HL-60/S4 (cell line): Measurements from ENCODE around the gene PANK3.
"Not testable (repeated sequence)": the region's sequence is repeated elsewhere in the genome, so short reads cannot be mapped to it uniquely, and the experiment has no call there.

Experiments
- in situ Hi-C: fragments of 300-500 bp; cut with MboI; formaldehyde crosslinking; loops from 2 replicates; pipeline ENCODE4 v1.14.3; 2022; ENCODE audit warnings: low sequenced_read_pairs

The PANK3 gene

DNA sequence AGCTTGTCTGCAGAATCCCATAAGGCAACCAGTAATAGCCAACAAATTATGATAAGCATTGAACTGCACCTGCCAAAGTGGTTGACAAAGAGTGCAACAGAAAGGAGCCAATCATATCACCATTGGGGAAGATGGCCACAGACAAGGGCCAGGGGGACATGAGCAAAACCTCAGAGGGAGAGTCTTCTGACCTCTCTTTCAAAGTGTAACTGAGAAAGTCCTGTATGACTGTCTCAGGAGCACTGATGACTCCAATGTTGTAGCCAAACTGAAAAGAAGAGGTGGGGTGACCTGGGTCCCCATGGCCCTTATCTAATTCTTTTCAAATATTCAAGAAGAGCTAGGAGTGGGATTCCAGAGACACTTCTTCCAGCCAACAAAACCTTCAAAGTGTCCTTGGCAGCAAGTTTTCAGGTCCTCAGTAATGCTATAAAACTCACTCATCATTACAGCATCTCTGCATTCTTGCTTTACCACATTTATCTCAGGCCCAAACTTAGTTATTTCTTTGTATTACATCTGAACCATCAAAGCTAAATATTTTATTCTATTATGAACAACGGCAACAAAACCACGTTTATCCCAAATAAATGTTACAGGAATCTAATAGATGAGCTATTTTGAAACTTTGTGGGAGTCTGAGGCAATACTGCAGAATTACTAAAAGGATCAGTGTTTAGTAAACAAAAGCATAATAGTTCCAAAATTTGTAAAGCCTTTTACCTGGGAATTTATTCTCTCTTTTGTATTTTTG lies 25.6 kb downstream of the PANK3 start:
- in situ Hi-C loops, result no loop called here

DNA sequence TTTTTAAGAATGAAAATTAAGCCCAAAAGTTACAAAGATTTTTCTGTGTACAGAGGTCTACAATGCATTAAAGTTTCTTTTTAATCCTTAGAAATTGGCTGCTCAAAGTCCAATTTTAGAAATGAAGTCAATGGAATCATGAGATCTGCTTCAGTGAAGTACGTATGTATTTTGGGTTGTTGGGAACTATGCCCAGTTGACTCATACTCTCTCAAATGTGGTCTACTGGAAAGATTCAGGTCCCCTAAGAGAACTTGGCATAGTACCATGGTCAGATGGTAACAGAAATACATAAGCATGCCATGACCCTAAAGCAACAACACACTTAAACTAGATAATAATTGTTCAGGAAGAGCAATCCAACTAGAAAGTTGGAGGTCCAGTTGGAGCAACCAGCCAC lies 27.0 kb downstream of the PANK3 start:
- in situ Hi-C loops, result no loop called here

DNA sequence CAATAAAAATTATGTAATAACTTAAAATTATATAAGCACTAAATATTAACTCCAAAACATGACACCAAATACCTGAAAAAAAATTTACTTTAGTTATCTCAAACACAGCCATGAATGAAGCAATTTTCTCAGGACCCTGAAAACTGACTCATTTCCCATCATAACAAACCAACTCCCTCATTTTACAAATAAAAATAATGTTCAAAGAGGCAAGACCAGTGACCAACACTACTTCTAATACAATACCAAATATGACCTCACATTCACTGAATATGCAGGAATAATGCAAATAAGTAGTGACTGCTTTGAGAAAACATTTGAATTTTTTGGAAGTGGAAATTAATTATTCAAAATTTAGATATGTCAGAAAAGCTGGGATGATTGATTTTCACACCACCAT lies 28.5 kb downstream of the PANK3 start:
- in situ Hi-C loops, result no loop called here

DNA sequence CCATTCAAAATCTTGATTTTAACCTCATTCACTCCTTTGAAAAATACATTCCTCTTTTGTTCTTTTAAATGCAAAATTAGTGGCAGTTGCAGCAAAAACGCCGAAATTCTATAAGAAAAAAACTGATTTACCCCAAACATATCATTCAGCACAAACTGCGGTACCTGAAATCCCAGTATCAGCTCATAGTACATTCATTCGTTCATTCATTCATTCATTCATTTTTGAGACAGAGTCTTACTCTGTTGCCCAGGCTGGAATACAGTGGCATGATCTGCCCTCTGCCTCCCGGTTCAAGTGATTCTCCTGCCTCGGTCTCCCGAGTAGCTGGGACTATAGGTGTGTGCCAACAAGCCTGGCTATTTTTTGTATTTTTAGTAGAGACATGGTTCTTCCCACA lies 29.6 kb downstream of the PANK3 start:
- in situ Hi-C loops, result no loop called here

DNA sequence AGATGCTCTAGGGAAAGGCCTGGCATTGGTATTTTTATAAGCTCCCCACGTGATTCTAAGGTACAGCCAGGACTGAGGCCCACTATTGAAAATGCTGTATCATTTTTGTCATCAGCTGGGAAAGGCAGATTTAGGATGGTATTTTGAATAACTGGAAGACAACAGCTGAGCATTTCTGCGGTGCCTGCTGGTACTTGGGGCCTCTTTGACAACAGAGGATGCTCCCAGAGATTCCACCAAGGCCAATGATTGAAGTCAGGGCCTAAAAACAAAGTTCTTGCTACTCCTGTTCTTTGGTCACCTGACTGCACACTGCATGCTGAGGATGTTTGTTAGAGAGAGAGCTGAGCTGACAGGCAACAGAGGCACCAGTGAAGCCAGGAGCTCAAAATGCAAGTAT lies 42.0 kb downstream of the PANK3 start:
- in situ Hi-C loops, result no loop called here

DNA sequence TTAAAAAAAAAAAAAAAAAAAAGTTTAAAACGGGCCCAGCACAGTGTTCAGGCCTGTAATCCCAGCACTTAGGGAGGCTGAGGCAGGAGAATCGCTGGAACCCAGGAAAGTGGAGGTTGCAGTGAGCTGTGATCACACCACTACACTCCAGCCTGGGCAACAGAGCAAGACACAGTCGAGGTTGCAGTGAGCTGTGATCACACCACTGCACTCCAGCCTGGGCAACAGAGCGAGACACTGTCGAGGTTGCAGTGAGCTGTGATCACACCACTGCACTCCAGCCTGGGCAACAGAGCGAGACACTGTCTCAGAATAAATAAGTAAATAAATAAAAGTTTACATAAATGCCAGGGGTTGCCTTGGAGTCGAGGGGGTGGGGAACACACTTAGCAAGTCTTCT lies 44.8 kb downstream of the PANK3 start:
- in situ Hi-C loops, result not testable (repeated sequence)

DNA sequence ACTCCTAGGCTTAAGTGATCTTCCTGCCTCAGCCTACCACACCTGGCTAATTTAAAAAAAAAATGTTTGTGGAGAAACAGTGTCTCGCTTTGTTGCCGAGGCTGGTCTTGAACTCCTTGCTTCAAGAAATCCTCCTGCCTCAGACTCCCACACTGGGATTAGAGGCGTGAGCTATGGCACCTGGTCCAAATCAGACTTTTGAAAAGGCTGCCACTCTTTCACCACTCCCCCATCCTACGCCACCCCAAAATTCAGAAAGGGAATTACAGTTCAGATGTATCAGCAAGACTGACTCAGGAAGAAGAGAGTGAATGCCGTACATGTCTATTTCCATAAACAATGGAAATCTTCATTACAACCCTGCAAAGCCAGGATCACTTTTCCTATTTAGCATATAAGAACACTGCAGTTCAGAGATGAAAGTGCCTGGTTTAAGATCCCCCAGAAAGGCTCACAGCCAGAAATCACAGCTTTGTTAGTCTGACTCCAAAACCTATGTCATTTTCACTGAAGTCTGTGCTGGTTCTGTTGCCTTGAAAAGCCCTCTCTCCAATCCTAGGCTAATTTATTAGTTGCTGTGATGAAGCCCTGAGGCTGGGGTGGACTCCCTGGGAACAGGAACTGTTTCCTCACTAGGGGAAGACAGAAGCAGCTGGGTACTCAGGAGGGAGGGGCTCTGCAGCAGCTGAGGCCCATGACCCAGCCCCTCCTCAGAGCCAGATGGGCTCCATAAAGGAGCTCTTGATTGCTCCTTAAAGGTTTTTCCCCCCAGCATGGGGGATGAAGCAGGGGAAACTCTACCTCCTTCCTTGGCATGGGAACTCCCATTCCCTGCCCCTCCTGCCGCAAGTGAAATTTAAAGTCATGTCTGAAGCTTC lies 46.9 kb downstream of the PANK3 start:
- in situ Hi-C loops, result no loop called here

DNA sequence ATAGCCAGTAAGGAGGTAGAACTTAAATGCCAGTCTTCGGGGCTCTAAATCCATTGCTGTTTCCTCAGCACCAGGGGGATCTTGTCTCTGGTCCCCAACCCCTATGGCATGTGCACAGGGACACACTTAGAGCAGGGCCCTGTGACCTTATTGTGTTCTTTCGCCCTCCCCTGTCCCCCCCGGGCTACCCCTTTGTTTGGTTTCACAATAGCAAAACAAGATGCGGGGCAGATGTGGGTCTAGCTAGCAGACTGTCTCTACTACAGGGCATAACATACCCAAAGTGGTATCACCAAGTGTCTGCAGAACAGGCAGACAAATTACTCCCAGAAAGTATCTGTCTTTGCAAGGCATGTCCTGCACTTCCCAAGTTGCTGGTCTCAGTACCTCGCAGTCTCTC lies 48.0 kb downstream of the PANK3 start:
- in situ Hi-C loops, result no loop called here

DNA sequence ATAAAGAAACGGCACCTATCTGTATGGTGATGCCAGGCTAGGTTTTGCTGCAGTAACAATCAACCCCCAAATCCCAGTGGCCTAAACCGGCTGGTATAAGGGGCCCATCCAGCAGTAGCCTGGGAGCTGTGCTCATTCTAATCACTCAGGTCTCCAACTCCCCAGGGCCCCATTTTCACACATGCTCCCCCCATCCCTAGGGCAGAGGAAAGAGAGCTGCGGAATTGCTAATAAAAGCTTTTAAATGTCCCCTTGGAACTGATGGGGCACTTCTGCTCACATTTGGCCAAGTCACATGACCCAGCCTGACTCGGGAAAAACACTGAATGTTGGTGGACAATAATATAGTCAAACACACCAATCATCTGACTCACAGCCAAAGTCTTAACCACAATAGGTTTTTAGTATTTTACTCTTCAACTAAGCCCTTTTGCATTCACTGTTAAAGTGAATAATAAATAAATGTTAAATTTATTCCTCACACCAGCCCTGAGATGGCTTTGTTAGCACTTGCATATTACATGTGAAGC lies 48.5 kb downstream of the PANK3 start:
- in situ Hi-C loops, result no loop called here

DNA sequence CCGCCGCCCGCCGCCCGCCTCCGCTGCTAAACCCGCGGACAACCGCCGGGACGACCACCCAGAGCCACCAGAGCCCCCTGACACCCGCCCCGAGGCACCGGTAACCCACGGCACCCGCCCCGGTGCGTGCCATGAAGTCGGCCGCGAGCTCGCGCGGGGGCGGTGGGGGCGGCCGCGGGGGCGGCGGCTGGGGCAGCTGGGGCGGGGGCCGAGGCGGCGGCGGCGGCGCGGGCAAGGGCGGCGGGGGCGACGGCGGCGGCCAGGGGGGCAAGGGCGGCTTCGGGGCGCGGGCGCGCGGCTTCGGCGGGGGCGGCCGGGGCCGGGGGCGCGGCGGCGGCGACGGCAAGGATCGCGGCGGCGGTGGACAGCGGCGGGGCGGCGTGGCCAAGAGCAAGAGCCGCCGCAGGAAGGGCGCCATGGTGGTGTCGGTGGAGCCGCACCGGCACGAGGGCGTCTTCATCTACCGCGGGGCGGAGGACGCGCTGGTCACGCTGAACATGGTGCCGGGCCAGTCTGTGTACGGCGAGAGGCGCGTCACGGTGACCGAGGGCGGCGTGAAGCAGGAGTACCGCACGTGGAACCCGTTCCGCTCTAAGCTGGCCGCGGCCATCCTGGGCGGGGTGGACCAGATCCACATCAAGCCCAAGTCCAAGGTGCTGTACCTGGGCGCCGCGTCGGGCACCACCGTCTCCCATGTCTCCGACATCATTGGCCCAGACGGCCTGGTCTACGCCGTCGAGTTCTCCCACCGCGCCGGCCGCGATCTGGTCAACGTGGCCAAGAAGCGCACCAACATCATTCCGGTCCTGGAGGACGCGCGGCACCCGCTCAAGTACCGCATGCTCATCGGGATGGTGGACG lies 49.6 kb downstream of the PANK3 start:
- in situ Hi-C loops, result no loop called here

DNA sequence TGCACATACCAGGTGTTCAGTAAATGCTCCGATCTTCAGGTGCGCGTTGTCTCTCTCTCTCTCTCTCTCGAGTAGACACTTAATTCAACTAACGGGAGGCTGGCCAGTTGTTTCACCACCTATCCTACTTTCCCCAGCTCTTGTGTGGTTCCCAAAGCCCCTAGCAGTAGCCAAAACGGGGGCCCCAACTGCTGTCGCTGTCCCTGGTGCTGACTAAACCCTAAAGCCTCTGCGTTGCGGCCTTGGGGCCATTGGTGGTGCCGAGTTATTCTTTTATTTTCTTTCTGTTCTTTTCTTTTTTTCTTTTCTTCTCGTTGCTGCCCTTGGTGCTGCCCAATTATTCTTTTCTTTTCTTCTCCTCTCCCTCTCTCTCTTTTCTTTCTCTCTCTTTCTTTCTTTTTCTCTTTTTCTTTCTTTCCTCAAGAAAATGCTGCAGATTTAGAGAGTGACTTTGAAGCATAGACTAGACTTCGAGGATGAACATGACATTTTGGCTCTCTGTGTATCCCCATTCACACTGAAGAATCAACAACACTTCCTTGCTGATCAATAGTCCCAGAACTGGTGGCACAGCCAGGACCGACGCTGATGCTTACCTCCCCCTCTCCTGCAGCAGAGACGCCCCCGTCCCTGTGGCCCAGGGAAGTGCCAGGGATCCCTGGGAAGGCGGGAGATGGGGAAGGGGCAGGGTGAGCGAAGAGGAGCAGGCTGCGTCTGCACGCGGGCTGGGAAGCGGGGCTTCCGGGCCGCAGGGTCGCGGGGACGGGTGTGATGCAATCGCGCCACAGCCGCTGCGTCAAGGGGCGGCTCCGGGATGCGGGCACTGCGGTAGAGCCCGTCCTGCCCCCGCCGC lies 50.4 kb downstream of the PANK3 start, which contains the start of gene FBLL1:
TSS of gene FBLL1 (plus strand) at position 785 of the 853 bp plus-strand sequence. CDS start 200 bp downstream, outside the sequence.
- in situ Hi-C loops, result no loop called here

DNA sequence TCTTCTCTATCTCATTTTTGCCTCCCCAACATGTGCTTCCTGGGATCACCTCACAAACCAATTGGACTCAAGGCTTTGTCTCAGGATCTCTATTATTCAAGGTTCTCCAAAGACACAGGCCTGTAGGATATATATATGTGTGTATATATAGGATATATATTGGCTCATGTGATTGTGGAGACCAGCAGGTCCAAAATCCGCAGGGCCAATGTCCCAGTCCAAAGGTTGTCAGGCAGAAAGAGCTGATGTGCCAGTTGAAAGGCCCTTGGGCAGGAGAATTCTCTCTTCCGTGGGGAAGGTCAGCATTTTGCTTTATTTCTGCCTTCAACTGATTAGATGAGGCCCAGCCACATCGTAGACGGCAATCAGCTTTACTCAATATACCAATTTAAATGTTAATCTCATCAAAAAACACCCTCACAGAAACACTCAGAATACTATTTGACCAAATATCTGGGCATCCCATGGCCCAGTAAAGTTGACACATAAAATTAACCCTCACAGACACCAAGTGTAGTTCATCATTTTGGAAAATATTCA lies 51.3 kb downstream of the PANK3 start:
- in situ Hi-C loops, result no loop called here

DNA sequence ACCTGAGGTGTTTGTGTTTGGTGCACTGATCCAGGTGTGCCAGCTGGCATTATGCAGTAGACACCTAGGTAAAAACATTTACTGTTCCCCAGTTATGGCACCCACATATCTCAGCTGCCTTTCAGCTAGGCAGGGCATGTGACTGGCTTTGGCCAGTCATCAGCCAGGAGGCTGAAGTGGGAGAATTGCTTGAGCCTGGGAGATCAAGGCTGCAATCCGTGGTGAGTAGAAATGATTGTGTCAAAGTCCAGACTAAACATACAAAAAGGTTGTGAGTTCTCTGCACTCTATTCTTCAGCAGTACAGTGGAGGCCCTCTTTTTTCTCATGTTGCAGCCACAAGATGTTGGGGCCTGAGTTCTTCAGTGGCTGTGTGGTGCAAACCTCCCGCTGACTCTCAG lies 53.3 kb downstream of the PANK3 start:
- in situ Hi-C loops, result no loop called here

DNA sequence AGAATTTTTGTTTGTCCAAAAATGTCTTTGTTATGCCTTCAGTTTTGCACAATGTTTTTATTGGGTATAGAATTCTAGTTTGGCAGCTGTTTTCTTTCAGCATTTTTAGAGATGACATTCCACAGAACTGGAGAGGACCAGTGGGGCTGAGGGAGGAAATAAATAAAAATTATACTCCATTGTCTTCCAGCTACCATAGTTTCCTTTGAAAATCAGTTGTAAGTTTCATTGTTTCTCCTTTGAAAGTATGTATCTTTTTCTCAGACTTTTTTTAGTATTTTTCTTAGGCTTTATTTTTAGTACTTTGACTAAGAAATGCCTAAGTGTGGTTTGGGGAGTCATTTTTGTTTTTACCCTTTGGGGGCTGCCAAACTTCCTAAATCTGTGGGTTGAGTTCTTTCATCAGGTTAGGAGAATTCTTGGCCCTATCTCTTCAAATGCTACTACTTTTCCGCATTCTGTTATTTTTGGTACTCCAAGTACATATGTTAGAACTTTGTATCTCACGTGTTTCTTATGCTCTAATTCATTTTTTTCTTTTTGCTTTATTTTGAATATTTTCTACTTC lies 65.2 kb downstream of the PANK3 start:
- in situ Hi-C loops, result no loop called here

DNA sequence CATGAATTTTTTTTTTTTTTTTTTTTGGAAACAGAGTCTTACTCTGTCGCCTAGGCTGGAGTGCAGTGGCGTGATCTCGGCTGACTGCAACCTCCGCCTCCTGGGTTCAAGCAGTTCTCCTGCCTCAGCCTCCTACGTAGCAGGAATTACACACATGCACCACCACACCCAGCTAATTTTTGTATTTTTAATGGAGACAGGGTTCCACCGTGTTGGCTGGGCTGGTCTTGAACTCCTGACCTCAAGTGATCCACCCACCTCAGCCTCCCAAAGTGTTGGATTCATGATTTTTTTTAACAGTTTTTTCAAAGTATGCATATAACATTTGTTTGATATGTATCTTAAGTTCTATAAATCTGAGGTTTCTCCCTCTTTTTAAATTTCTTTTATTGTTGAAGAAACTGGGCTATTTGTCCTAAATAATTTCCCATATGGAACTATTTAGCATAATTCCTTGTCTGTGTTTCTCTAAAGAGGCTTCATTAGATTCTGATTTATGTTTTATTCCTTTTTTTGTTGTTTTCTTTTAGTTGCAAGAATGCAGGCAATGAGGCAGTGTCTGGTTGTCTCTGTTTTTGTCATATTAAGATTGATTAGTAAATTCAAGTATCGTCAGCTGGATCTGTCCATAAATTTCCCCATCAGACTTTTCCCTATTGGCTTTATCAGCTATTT lies 76.5 kb downstream of the PANK3 start:
- in situ Hi-C loops, result no loop called here
